H1 (cell line): ENCODE measurements around the gene ARMC9. TPM values are rescaled to one million over a fixed set of nuclear protein-coding genes. Genes with fewer than 3 reads are reported as not detected.

Experiments
- CTCF ChIA-PET: fragments of 300-600 bp; sonication (Branson Sonifier 250); formaldehyde crosslinking; loops from one replicate; lab custom pipeline; 2021; ENCODE audit not compliant: partially characterized antibody; lab: Charles Lee
- POLR2A ChIA-PET: fragments of 300-600 bp; sonication (Branson Sonifier 250); formaldehyde crosslinking; loops from one replicate; lab custom pipeline; 2021; ENCODE audit warnings: inconsistent platforms; ENCODE audit not compliant: partially characterized antibody; lab: Charles Lee
- DNase-seq, 2 experiments: peaks; one replicate each; pipeline versions ENCODE4 v3.0.0 to v3.0.0-alpha.2; 2010 to 2022; ENCODE audit warnings: low spot score in 2 of 2, low read depth in 1 of 2, mixed read lengths in 1 of 2
- FAIRE-seq: peaks from 2 replicates; lab custom pipeline; 2011; peaks lifted over from hg19 to GRCh38; lab: Jason Lieb, UNC
- H2AFZ ChIP-seq: 2 replicates; pipeline ENCODE4 v1.8.1; 2012; ENCODE audit warnings: low read length, inconsistent platforms
- H2AK5ac ChIP-seq: 2 replicates; pipeline ENCODE4 v1.6.1; 2013; ENCODE audit warnings: low read depth, low read length
- H2BK120ac ChIP-seq: replicated peaks from 2 replicates; pipeline ENCODE3; 2013; ENCODE audit warnings: low read depth, low read length, inconsistent platforms
- H2BK12ac ChIP-seq: 2 replicates; pipeline ENCODE4 v1.6.1; 2013; ENCODE audit warnings: low read depth, low read length
- H2BK15ac ChIP-seq: 2 replicates; pipeline ENCODE4 v1.6.1; 2013; ENCODE audit warnings: low read length
- H2BK20ac ChIP-seq: 2 replicates; pipeline ENCODE4 v1.6.1; 2013; ENCODE audit warnings: low read length
- H2BK5ac ChIP-seq: 2 replicates; pipeline ENCODE4 v1.6.1; 2013; ENCODE audit warnings: low read depth, low read length
- H3K14ac ChIP-seq: 2 replicates; pipeline ENCODE4 v1.6.1; 2013; ENCODE audit warnings: inconsistent platforms; ENCODE audit not compliant: insufficient read length
- H3K18ac ChIP-seq: 2 replicates; pipeline ENCODE4 v1.6.1; 2013; ENCODE audit warnings: low read length; ENCODE audit errors: extremely low read depth
- H3K23ac ChIP-seq: 2 replicates; pipeline ENCODE4 v1.6.1; 2013; ENCODE audit warnings: inconsistent platforms; ENCODE audit not compliant: insufficient read length
- H3K23me2 ChIP-seq: 2 replicates; pipeline ENCODE4 v1.6.1; 2013; ENCODE audit warnings: low read depth, low read length
- H3K27ac ChIP-seq: 2 replicates; pipeline ENCODE4 v1.6.1; 2011; ENCODE audit warnings: low read depth, low read length, inconsistent platforms
- H3K27me3 ChIP-seq, 4 experiments: replicated peaks in 1 of 4; 1 replicate in 1 of 4; 2 replicates in 3 of 4; pipeline versions ENCODE4 v1.6.1 to v1.8.1; 2011 to 2013; ENCODE audit warnings: low read length in 3 of 4, mild to moderate bottlenecking in 3 of 4, inconsistent platforms in 2 of 4, mixed read lengths in 2 of 4, moderate library complexity in 1 of 4; ENCODE audit not compliant: control insufficient read depth in 3 of 4, insufficient read depth in 3 of 4; ENCODE audit errors: extremely low read depth in 1 of 4
- H3K36me3 ChIP-seq, 4 experiments: 2 replicates each; pipeline versions ENCODE4 v1.6.1 to v1.8.1; 2011 to 2013; ENCODE audit warnings: mild to moderate bottlenecking in 4 of 4, low read length in 3 of 4, moderate library complexity in 2 of 4, control low read depth in 1 of 4, inconsistent platforms in 1 of 4; ENCODE audit not compliant: insufficient read depth in 4 of 4, control insufficient read depth in 2 of 4
- H3K4ac ChIP-seq: replicated peaks from 2 replicates; pipeline ENCODE3; 2013; ENCODE audit warnings: low read length, low read depth, mixed read lengths, inconsistent platforms; ENCODE audit not compliant: insufficient read length
- H3K4me1 ChIP-seq, 4 experiments: replicated peaks in 1 of 4; 1 replicate in 1 of 4; 2 replicates in 3 of 4; pipeline versions ENCODE4 v1.6.1 to v1.8.1; 2011 to 2013; ENCODE audit warnings: low read length in 3 of 4, inconsistent platforms in 2 of 4, mixed read lengths in 1 of 4; ENCODE audit not compliant: insufficient read depth in 4 of 4, control insufficient read depth in 3 of 4
- H3K4me2 ChIP-seq, 2 experiments: 2 replicates each; pipeline versions ENCODE4 v1.6.1 to v1.8.1; 2011 to 2013; ENCODE audit warnings: low read depth in 2 of 2, low read length in 2 of 2, control low read depth in 1 of 2, inconsistent platforms in 1 of 2, mild to moderate bottlenecking in 1 of 2; ENCODE audit not compliant: insufficient read depth in 1 of 2
- H3K4me3 ChIP-seq, 4 experiments: fragments of 200-600, 300-600 bp in 1 of 4; sonication (generic), shearing (Covaris generic), sonication (Bioruptor Twin) in 1 of 4; 2 replicates each; pipeline versions ENCODE4 v1.5.1 to v1.8.1; 2011 to 2016; ENCODE audit warnings: low read length in 4 of 4, low read depth in 3 of 4, control low read depth in 2 of 4, inconsistent platforms in 2 of 4, mild to moderate bottlenecking in 2 of 4, mixed read lengths in 1 of 4, moderate library complexity in 1 of 4; ENCODE audit not compliant: insufficient read depth in 2 of 4; ENCODE audit errors: extremely low read depth in 1 of 4
- H3K56ac ChIP-seq: replicated peaks from 2 replicates; pipeline ENCODE3; 2013; ENCODE audit warnings: low read depth, mild to moderate bottlenecking, mixed read lengths, low read length, inconsistent platforms; ENCODE audit not compliant: insufficient read length
- H3K79me1 ChIP-seq: 2 replicates; pipeline ENCODE4 v1.6.1; 2013; ENCODE audit warnings: low read depth, low read length, control low read depth
- H3K79me2 ChIP-seq, 2 experiments: 2 replicates each; pipeline versions ENCODE4 v1.6.1 to v1.8.1; 2012 to 2013; ENCODE audit warnings: low read length in 2 of 2, mild to moderate bottlenecking in 2 of 2, inconsistent platforms in 1 of 2; ENCODE audit not compliant: insufficient read depth in 2 of 2, control insufficient read depth in 1 of 2
- H3K9ac ChIP-seq, 4 experiments: replicated peaks in 1 of 4; 1 replicate in 1 of 4; 2 replicates in 3 of 4; pipeline versions ENCODE4 v1.6.1 to v1.8.1; 2011 to 2013; ENCODE audit warnings: low read depth in 3 of 4, low read length in 3 of 4, control low read depth in 2 of 4, mild to moderate bottlenecking in 2 of 4, moderate library complexity in 2 of 4, inconsistent platforms in 1 of 4; ENCODE audit errors: extremely low read depth in 1 of 4
- H3K9me3 ChIP-seq, 2 experiments: 2 replicates each; pipeline versions ENCODE4 v1.6.1 to v1.8.1; 2012 to 2013; ENCODE audit warnings: mild to moderate bottlenecking in 2 of 2, moderate library complexity in 2 of 2, control low read depth in 1 of 2, inconsistent platforms in 1 of 2, low read depth in 1 of 2, low read length in 1 of 2, mixed read lengths in 1 of 2; ENCODE audit not compliant: insufficient read depth in 2 of 2
- H4K20me1 ChIP-seq, 2 experiments: replicated peaks in 1 of 2; 2 replicates each; pipeline versions ENCODE3 to v1.8.1; 2011 to 2013; ENCODE audit warnings: inconsistent platforms in 2 of 2, low read length in 2 of 2, mild to moderate bottlenecking in 1 of 2; ENCODE audit not compliant: insufficient read depth in 2 of 2, control insufficient read depth in 1 of 2
- H4K5ac ChIP-seq: 2 replicates; pipeline ENCODE4 v1.6.1; 2013; ENCODE audit warnings: low read length, low read depth, mixed read lengths, inconsistent platforms; ENCODE audit not compliant: insufficient read length
- H4K8ac ChIP-seq: 2 replicates; pipeline ENCODE4 v1.8.0; 2013; ENCODE audit warnings: mild to moderate bottlenecking, moderate library complexity, low read length, inconsistent platforms; ENCODE audit not compliant: insufficient read depth; ENCODE audit errors: extremely low read depth
- H4K91ac ChIP-seq: replicated peaks from 2 replicates; pipeline ENCODE3; 2013; ENCODE audit warnings: low read length, mixed read lengths, inconsistent platforms; ENCODE audit not compliant: insufficient read length
- WGBS, 2 experiments: shearing (Covaris generic) in 1 of 2; methylation state at CpG; one replicate each; pipeline versions ENCODE4 v1.1.6 to v1.1.7; 2013 to 2015; ENCODE audit warnings: low lambda C conversion rate in 2 of 2, mixed read lengths in 2 of 2, inconsistent platforms in 1 of 2, low coverage in 1 of 2, missing lambda C conversion rate in 1 of 2; ENCODE audit not compliant: insufficient replicate concordance in 2 of 2, insufficient coverage in 1 of 2, insufficient read length in 1 of 2; ENCODE audit errors: extremely low coverage in 1 of 2, missing lambda C conversion rate in 1 of 2; 5-methylcytosine and 5-hydroxymethylcytosine counted together
- polyA plus RNA-seq, 7 experiments: library from polyadenylated mRNA; depleted of rRNA in 3 of 7; stranded (reverse) in 5 of 7; unstranded in 2 of 7; fragments of >200 nt in 5 of 7; fragments of 200-250 nt in 2 of 7; gene quantifications; 1 replicate in 5 of 7; 2 replicates in 1 of 7; 4 replicates in 1 of 7; pipeline versions ENCODE4 v1.2.1 to v1.2.3, GENCODE V29; 2011 to 2013; ENCODE audit warnings: missing spikeins in 2 of 7, mixed read lengths in 2 of 7
- total RNA-seq: library from RNA; stranded (reverse); fragmentation: NEBNext Ultra II Directional; extraction: Animal tissue kit (Norgen Biotek cat#: 25700); gene quantifications from 2 replicates; pipeline ENCODE4 v1.2.1, GENCODE V29; 2021
- TF ChIP-seq, protein P1 (sequence below): IDR thresholded peaks from 2 replicates; pipeline ENCODE4 v1.6.1; 2012; ENCODE audit warnings: inconsistent platforms

The ARMC9 gene
- total and polyA plus RNA-seq, 2 of the 8 experiments (the other 6 are each of a cell fraction or from before 2014, with no cell fraction given) = 23.2 to 36.1 TPM

DNA sequence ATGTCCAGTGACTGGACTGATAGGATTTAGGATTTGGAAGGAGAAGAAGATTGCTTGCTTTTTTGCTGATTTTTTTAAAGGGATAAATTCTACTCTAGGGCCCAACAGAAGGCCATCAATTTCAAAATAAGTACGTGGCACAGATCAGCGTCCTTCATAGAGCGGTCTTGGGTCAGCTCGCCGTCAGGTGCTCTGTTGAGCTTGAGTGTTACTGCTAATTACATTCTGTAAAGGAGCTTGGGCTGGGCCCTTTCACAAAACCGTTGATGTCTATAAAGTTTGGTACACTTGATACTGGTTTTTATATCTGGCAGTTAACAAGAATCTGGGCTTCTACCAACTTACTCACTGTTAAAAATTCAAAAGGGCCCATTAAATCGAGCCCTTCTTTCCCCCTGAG is 45.4 kb downstream of the ARMC9 start:
- no peak overlapping the region for H3K14ac ChIP-seq
- no peak overlapping the region for H3K4me2 ChIP-seq
- CTCF ChIA-PET = interaction anchor here (0.6 to 12.3 kb wide), 11 partner anchors 16 to 170 kb away, joined by 3 to 78 read pairs (median 5); no protein-coding TSS in a partner anchor
- H3K56ac ChIP-seq = no peak overlapping the region
- no peaks in the 10 kb centered on the region for H3K9me3 ChIP-seq
- H3K4me3 ChIP-seq = no peak overlapping the region
- POLR2A ChIA-PET = interaction anchor here (0.9 to 3.7 kb wide), 3 partner anchors 9 to 210 kb away, joined by 3 to 13 read pairs (median 4); no protein-coding TSS in a partner anchor
- H2AFZ ChIP-seq = no peak overlapping the region
- no peak overlapping the region for H4K8ac ChIP-seq
- H2BK20ac ChIP-seq = no peak overlapping the region
- H2BK120ac ChIP-seq = no peak overlapping the region
- no peak overlapping the region for H2AK5ac ChIP-seq
- no peak overlapping the region for H4K5ac ChIP-seq
- no peak overlapping the region for H3K9ac ChIP-seq
- H4K91ac ChIP-seq = no peak overlapping the region
- no peaks in the 10 kb centered on the region for H3K79me1 ChIP-seq
- FAIRE-seq (no peak), DNase-seq (no peak)
- no peaks in the 10 kb centered on the region for H3K23me2 ChIP-seq
- no peak overlapping the region for H2BK12ac ChIP-seq
- no peak overlapping the region for H3K4ac ChIP-seq
- TF ChIP-seq, protein P1, sequence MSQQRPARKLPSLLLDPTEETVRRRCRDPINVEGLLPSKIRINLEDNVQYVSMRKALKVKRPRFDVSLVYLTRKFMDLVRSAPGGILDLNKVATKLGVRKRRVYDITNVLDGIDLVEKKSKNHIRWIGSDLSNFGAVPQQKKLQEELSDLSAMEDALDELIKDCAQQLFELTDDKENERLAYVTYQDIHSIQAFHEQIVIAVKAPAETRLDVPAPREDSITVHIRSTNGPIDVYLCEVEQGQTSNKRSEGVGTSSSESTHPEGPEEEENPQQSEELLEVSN = no peak
- H3K18ac ChIP-seq = no peak overlapping the region
- no peak overlapping the region for H2BK15ac ChIP-seq
- peaks cover 0 to 3% (median 0%) of the 10 kb centered on the region in 4 experiments; a peak in 2 of 7 replicates for H3K4me1 ChIP-seq
- no peak overlapping the region for H2BK5ac ChIP-seq
- H3K27me3 ChIP-seq = no peaks in the 10 kb centered on the region
- no peak overlapping the region for H3K27ac ChIP-seq
- H3K23ac ChIP-seq = no peak overlapping the region
- H3K36me3 ChIP-seq = peaks cover 0 to 22% (median 0%) of the 10 kb centered on the region in 4 experiments; a peak in 3 of 8 replicates
- WGBS, 2 experiments = 85% methylated on average over 7 of the region's 7 CpGs; no CpG with 5 or more reads in 1 of the 2 experiments
- H4K20me1 ChIP-seq = peaks cover 0 to 2% of the 10 kb centered on the region in 2 experiments
- no peaks in the 10 kb centered on the region for H3K79me2 ChIP-seq
